GM18907 (cell line): Measurements from ENCODE around the gene MEP1A.
"Not testable (repeated sequence)": the region's sequence is repeated elsewhere in the genome, so short reads cannot be mapped to it uniquely, and the experiment has no call there.

Experiments
- ATAC-seq: cut with Tn5 transposase; IDR thresholded peaks from one replicate; pipeline ENCODE4 v1.9.1; 2021; ENCODE audit warnings: mild to moderate bottlenecking, moderate library complexity; ENCODE audit not compliant: unreplicated experiment

The MEP1A gene, protein sequence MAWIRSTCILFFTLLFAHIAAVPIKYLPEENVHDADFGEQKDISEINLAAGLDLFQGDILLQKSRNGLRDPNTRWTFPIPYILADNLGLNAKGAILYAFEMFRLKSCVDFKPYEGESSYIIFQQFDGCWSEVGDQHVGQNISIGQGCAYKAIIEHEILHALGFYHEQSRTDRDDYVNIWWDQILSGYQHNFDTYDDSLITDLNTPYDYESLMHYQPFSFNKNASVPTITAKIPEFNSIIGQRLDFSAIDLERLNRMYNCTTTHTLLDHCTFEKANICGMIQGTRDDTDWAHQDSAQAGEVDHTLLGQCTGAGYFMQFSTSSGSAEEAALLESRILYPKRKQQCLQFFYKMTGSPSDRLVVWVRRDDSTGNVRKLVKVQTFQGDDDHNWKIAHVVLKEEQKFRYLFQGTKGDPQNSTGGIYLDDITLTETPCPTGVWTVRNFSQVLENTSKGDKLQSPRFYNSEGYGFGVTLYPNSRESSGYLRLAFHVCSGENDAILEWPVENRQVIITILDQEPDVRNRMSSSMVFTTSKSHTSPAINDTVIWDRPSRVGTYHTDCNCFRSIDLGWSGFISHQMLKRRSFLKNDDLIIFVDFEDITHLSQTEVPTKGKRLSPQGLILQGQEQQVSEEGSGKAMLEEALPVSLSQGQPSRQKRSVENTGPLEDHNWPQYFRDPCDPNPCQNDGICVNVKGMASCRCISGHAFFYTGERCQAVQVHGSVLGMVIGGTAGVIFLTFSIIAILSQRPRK

DNA sequence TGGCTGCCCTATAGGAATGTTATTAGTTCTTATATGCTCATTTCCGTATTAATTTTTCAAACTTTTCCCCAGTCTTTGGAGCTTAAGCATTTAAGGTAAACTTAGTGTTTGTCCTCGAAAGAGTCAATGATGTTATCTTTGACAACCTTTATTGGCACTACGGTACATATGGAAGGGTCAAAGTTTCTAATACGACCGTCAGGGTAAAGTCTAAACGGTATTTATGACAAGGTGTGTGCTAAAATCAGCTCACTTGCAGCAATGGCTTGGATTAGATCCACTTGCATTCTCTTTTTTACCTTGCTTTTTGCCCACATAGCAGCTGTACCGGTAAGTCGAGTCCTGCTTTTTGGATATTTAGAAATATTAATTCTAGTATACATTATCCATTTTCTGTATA, at the start of gene MEP1A:
Gene MEP1A (plus strand): TSS at position 252 of the 400 bp plus-strand sequence. CDS start 10 bp downstream, at position 262.
- ATAC-seq, result no peak

DNA sequence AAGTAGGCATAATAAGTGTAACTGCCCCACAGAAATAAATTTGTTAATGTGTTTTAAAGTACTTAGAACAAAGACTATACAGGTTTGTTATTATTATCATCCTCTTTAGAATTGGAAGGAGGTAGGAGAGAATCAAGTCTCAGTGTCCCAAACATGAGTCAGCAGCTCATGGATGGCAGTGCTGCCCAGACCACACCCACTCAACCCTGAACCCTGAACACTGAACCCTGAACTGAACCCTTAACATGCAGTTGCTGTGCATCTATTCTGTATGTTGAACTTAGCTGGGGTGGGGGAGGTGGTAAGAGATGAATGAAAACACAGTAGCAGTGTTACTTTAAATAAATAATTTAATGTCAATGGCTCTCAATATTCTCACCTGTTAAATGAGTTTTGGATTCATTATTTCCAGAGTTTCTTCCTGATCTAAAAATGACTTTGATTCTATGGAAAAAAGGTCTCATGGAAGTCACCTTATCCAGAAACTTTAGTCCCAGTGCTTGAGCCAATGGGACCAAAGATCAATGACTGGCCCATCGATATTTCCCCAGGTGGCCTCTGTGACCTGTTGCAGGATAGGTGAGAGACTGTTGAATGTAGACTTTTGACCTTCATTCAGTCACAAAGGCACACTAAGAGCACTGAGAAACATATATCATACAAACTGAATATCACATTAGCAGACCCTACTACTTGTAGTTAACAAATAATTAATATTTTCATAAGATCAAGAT, 49.6 kb upstream of the MEP1A start:
- no peak for ATAC-seq

DNA sequence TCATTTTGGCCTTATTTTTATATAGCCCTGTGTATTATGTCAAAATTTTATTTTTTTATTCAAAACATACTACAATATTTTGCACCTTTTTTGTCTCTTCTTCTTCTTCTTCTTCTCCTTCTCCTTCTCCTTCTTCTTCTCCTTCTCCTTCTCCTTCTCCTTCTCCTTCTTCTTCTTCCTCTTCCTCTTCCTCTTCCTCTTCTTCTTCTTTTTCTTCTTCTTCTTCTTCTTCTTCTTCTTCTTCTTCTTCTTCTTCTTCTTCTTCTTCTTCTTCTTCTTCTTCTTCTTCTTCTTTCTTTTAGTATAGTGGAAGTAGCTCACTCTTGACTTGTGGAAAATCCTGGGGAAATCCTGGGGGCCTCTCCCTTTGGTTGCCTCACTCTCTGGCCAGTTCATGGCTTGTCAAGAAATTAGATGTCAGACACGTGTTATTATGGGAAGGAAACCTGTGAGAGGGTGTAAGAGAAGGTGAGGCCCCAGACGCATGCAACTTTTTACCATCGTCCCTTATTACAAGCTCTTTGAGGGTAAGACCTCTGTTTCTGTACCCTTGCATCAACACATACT, 48.9 kb upstream of the MEP1A start:
- not testable (repeated sequence) for ATAC-seq

DNA sequence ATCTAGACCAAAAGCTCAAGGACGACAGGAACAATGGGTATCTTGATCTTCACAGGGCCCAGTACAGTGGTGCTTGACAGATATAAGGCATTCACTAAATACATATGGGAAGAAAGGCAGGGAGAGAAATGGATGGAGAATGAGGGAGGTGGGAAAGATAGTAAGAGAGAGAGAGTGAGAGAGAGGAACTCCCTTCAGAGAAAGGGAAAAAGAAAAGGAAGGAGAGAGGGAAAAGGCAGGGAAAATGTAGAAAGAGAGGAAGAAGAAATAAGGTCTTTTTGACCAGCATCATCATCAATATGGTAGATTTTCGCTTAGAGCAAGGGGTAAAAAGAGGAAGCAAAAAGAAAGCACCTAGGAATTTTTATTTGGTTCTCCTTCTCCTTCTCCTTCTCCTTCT, 47.2 kb upstream of the MEP1A start:
- ATAC-seq, result no peak

DNA sequence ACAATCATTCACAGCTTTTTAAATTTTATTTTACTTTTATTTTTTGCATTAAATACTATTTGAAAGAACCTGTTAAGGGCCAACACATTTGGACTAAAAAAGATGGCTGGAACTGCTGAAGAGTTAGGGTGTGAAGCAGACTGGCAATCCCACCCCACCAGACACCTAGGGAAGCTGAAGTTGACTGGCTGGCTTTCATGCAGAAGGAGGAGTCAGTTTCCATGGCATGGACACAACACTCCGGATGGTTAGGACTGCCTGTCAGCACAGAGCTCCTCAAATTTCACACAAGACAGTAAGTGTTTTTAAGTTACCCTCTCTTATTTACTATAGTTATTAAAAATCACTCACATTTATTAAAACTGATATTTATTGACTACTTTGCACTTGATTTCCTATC, 46.5 kb upstream of the MEP1A start, which contains the start of gene ANKRD66:
Gene ANKRD66 (plus strand): TSS at position 238 of the 400 bp plus-strand sequence. CDS start 5,016 bp downstream, outside the sequence.
- no peak for ATAC-seq

DNA sequence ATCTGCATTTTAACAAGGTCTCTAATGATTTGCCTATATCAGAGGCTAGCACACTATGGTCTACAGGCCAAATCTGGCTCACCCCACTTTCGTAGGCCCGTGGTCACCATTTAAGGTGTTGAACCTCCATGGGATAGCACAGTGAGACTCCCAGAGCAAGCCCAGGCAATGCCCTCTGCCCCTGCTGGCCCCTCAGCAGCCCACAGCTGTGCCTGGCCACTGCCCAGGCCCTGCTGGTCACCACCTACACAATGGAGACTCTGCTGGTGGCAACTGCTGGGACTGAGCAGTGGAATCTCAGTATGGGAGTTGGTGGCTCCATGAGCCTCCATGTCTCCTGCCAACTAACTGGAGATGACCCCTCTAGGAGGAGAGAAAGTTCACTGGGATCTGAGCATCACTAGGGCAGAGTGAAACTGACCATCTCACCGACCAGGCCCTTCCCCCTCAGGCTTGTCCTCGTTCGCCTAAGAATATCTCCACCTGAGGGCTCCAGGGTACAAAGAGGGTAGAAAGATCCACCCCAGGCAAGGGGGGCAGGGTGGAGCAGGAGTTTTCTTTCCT, 44.2 kb upstream of the MEP1A start:
- no peak for ATAC-seq

DNA sequence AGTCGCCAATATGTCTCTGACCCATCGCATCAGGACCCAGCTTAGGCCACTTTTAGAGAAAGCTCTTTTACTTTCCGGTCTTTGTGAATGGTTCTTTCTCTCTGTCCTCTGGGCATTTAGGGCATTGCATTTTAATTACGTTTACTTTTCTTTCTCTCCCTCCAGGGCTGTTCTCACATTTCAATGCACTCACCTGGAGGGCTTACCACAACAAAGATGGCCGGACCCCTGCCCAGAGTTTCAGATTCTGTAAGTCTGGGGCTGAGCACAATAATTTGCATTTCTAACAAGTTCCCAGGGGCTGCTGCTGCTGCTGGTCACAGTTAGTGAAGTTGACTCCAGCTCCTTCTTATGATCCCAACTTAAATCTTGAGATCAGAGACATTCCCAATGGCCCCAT, 43.5 kb upstream of the MEP1A start:
- no peak for ATAC-seq

DNA sequence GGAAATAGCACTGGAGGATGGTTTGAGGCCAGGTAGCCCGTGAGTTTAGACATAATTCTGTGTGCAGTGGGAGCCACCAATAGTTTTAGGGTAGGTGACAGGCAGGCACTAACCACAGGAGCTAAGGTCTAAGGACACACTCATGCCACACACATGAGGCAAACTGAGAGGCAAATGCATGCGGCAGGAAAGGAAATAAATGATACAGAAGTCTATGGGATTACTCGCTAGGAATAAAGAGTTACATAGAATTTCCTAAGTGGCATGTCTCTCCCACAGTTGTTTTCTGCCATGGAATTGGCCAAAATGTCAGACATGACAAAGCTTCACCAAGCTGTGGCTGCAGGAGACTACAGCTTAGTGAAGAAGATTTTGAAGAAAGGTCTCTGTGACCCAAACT, 41.5 kb upstream of the MEP1A start:
- no peak for ATAC-seq

DNA sequence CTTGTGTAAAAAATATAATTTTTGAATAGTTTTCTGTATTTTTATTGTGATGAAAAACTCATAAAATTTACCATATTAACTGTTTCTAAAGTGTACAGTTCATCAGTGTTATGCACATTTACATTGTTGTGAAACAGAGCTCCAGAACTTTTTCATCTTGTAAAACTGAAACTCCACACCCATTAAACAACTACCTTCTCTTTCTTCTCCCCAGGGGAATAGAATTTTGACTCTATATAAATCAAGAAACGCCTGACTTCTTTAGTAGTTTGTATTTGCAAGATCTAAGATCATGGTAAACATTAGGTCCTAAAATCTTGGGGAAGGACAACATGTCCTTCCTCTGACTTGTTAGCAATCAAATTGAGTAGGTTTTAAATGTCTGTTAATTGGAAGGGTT, 37.3 kb upstream of the MEP1A start:
- no peak for ATAC-seq

DNA sequence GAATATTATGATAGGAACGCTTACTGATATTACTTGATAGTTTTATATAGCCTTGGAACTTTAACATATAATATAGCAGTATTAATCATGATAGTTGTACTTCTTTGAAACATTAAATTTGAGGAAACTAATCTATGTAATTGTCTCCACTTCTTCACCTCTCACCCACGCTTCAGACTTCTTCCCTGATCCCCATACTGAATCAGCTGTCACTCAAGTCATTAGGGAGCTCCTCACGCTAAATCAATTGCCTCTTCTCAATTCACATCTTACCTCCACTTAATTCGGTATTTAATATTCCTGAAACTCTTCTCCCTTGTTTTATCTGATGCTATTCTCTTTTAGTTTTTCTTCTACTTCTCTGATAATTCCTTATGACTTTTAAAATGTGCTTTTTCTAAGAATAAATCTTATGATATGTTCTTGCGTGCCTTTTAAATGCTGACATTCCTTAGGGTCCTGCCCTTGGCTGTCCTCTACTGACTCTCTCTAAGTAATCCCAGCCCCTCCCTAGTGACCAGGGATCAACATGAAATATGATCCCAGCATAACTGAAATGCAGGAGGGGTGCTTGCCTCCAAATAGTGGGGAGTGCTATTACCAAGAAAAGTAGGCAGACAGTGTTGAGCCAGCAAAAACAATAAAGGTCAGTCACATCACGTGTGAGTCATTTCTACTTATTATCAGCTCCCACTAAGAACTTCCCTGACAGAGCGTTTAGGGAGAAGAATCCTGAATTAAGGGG, 36.5 kb upstream of the MEP1A start:
- ATAC-seq, result no peak

DNA sequence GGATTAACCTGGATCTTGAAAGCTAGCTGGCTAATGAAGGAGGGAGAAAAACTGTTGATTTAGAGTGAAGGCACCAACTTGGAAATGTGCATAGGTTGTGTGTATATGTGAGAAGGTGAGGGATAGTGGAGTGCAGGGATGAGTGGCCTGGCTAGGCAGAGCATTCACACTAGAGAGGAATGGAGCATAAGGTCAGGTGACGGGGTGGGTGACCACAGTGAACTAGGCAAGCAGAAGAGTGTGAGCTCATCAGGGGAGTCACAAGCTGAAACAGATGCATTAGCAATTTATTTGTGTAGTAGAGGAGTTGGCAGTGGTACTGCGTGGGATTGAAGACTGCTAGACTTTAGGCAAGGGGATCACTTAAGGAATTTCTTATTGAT, 36.0 kb upstream of the MEP1A start:
- no peak for ATAC-seq

DNA sequence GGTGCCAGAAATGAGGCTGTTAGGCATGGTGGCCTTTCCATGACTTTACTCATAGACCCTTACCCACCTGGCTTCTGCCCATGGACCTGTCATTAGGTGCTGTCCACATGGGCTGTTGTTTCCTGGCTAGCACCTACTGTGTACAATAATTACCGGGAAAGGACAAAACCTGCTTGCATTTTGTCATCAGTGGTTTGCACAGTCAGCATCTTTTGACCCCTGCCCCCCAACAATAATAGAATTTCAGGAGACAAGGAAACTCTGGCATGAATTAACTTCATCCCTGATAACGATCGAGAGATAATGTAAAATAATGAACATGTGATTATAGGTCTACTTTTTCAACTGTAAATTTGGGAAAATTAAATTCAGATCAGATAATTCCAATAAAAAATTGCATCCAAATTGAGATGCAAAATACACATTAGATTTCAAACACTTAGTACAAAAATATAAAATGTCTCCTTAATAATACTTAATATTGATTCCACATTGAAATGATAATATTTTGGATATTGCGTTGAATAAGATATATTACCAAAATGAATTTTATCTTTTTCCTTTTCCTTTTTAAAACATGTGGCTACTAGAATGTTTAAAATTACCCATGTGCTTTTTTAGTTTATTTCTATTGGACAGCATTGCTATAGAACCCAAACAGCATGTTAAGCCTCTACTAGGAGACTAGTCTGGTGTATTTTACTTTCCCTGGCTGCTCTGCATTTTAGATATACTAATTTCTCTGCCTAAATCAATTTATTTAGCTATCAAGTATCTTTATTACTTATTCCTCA, 34.0 kb upstream of the MEP1A start:
- ATAC-seq, result no peak

DNA sequence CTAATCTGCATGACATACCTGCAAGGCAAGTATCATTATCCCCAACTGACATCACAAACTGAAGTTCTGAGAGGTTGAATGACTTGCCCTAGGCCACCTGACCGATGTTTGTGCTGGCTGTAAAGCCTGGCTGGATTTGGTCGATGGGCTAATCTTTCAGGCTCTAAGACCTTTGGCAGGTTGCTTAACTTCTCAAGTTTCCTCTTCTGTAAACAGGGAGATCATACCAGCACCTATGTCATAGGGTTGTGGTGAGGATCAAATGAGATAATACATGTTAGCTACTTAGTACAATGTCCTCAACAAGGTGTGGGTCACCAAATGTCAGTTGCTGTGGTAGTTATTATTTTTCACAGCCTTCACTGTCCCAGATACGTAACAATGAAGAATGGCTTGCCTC, 32.3 kb upstream of the MEP1A start:
- no peak for ATAC-seq

DNA sequence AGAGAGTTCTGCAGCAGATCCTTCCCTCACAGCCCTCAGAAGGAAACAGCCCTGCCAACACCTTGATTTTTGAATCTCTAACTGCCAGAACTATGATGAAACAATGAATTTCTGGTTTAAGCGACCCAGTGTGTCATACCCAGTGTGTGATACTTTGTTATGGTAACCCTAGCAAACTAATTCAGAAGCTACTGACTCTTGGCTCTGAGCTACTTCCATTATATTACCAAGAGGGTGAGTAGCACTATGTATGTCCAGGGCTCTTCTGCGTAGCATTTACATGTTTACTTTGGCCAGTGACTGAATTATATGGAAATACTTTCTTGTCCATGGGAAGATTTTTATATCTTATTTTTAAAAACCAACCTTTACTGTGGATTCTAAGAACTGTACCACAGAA, 29.7 kb upstream of the MEP1A start:
- ATAC-seq, result no peak

DNA sequence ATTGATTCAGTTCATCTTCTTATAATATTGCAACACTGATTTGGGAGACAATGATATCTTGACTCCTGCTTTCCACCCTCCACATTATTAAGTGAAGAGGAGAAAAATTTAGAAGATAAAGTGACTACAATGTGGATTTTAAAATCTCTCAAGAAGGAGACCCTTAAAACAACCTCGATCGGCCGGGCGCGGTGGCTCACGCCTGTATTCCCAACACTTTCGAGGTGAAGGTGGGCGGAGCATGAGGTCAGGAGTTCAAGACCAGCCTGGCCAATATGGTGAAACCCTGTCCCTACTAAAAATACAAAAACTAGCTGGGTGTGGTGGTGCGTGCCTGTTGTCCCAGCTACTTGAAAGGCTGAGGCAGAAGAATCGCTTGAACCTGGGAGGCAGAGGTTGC, 28.9 kb upstream of the MEP1A start:
- ATAC-seq, result not testable (repeated sequence)

DNA sequence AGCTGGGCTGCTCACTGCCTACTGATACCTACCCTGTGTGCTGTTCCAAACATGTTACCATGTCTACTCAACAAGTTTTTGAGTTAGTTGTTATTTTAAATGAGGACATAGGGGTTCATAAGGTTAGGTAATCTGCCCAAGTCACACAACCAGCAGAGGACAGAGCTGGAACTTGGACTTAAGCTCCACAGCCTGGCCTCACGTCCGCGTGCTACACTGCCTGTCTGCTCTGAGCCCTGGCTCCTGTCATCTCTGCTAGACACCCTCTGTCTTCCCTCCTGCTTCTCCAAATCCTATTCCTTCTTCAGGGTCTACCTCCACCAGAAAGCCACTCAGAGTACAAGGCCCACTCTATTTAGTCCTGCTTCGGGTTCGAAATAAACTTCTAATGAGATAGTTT, 28.2 kb upstream of the MEP1A start:
- no peak for ATAC-seq

DNA sequence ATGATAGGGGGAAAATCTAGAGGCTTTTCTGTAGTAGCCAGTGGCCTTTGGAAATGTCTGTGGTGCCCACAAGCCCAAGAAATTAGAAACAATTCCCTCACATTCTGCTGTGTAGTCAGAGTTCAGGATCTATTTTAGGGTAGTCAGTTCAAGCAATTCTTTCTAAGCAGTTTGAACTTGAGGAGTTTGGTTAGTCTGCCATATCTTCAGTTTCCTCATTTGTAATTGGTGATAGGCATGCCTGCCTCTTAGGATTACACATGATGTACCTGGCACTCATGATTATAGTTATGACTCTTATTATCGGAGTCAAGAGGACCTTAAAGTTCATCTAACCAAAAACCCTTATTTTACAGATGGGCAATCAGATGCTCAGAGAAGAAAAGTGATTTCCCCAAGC, 21.2 kb upstream of the MEP1A start:
- no peak for ATAC-seq

DNA sequence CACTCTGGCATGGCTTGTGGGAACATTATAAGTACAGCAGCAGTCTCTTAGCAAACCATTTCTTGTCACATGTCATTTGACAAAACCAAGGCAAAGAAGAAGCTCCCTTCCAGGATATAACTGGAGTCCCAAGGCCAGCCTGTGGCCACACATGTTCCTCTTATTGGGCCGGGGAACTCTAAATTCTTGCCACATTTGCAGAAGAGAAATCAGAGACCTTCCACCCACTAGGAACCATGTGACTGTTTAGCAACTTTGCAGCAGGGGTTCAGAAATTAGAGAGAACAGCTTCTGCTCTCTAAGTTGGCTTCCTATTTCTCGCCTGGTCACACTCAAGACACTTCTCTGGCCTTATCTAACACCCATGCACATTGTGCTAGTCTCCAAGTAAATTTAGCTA, 20.4 kb upstream of the MEP1A start:
- ATAC-seq, result no peak

DNA sequence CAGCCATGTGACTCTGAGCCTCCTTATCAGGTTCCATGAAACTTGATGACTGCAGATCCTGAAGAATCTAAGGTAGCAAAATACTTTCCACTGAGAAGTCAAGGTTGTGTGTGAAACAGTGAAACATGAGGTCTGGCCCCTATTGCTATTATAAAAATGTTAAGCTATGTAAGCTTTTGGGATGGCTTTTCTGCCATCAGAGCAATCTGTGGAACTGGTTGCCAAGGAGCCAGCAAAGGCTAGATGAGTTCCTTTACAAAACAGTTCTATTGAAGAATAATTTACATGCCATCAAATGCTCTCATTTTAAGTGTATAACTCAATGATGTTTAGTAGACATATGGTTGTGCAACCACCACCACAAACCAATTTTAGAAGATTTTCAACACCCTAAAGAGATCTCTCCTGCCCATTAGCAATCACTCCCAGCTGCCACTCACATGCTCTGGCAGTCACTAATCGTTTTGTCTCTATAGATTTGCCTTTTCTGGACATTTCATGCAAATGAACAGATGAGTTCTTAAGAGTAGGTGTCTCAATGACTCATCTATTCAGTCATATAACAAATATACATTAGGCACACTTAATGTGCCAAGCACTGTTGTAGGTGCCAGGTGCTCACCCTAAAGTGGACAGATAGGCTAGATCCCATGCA, 19.9 kb upstream of the MEP1A start:
- ATAC-seq, result no peak
